ENCODE results near the gene PDE9A.
"Not testable (repeated sequence)": the region's sequence is repeated elsewhere in the genome, so short reads cannot be mapped to it uniquely, and the experiment has no call there.

The PDE9A gene

DNA sequence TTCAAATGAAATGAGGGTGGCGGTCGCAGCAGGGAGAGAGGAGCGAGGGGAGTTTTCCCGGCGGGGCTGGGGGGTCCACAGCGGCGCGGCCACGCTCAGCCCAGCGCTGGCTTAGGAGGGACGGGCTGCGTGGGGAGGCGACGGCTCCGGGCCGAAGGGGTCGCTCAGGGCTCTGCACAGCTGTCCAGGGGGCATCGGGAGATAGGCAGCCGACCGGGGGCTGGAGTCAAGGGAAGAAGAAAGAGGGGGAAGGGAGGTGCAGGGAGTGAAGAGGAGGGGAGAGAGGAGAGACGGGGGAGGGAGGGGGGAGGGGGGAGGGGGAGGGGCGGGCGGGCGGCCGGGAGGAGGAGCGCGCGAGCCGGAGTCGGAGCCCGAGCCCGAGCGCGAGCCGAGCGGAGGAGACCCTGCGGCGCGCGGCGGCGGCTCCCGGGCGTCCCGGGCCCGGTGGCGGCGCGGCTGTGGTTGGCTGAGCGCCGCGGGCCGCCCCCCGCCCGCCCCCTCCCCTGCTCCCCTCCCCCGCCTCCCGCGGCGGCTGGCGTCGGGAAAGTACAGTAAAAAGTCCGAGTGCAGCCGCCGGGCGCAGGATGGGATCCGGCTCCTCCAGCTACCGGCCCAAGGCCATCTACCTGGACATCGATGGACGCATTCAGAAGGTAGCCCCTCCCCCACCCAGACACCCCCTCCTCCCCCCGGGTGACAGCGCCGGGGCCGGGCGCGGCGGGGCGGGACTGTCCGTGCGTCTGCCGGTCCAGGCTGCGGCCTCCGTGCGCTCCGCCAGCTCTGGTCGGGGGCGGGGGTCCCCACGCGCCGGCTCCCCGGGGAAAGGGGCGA is at the start of gene PDE9A:
PDE9A (plus strand) TSS at position 391 of the 831 bp plus-strand sequence; CDS start at position 585, 194 bp downstream.
- no peak for DNase-seq

DNA sequence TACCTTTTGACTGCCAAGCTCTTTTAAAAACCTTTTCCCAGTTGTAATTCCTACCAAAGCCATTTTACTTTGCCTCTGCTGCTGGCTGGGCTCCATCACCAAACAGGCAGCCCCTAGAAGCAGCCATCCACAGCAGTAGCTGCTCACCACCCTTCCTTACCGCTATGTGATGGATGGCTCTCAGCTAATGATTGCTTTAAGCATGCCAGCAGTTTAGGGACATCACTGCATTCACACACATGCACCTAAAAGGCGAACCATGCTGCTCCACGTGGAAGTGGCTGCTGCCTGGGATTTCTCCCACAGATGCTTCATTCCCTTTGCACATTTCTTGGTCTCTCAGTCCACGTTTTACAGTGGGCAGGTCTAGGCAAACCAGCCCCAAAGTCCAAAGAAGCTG is 46.3 kb upstream of the PDE9A start:
- no peak for DNase-seq

DNA sequence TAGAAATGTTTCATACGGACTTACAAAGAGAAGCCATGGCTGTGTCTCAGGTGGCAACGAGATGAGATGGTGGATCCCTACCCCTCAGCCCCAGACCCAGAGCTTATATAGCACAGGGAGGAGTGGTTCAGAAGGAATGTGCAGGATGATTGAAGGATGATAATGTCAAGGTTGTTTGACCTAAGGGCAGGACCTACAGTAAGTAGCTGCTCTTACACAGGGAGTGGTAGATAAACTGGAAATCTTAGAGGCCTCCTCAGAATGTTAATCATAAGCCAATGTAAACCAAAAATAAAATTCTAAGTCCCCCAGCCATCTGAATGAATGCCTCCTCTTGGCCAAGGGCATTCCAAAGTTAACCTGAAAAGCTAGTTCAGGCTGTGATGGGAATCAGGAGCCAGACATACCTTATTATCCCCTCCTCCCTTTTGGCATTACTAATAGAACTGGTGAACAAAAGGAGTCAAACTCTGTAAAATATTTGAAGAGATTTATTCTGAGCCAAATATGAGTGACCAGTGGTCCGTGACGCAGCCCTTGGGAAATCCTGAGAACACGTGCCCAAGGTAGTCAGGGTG is 45.8 kb upstream of the PDE9A start:
- no peak for DNase-seq

DNA sequence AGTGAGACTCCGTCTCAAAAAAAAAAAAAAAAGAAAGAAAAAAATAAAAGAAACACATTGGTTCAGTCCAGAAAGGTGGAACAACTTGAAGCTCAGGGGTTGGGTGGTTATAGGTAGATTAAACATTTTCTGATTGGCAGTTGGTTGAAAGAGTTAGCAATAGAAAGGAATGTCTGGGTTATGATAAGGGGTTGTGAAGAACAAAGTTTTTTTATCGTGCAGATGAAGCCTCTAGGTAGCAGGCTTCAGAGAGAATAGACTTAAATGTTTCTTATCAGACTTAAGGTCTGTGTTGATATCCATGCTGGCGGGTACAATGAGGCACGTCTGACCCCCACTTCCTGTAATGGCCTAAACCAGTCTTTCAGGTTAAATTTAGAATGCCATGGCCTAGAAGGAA is 45.0 kb upstream of the PDE9A start:
- no peak for DNase-seq

DNA sequence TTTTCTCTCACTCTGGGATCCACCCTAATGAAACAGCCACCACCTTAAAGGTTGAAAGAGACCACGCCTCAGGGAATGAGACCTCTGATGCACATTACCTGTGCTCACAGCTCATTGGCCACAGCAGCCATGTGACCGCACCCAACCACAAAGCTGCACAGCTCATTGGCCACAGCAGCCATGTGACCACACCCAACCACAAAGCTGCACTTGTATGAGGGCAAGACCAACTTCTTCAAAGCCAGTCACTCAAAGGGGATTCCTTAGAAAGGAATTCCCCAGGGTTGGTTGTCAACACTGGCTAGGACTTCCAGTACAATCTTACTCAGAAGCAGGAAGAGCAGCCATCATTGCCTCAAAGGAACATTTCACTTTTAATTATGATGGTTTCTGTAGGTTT is 43.6 kb upstream of the PDE9A start:
- DNase-seq, result no peak

DNA sequence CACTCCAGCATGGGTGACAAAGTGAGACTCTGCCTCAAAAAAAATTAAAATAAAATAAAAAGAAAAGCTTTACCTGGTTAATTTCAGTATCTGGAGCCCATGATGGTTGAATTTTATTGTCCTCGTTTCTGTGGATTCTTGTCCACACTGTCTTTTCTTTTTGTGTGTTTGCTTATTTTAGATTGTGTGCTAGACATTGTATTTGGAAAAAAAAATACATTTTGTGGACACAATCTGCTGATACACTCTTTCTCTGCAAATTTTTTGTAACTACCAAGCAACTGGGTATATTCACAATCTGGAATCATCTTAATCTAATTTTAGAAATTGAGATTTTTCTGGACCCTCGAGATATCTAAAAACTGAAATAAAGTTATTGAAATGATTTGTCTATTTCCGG is 41.6 kb upstream of the PDE9A start:
- no peak for DNase-seq

DNA sequence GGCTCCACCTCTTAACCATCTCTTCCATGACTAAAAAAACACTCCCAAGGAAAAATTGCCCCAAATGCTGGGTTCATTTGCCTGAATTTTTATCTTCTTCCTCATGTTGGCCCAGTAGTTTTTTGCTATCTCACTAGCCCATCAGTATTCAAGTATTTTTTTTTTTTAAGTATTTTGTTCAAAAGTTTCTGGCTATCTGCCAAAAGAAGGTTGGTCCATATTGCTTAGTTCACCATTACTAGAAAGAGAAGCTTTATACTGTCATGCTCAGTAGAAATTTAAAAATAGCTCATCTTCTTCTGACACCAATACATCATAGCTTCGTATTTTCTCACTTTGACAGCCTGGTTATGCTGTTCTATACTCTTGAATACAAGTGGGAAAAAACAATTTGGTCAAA is 41.0 kb upstream of the PDE9A start:
- DNase-seq, result no peak

DNA sequence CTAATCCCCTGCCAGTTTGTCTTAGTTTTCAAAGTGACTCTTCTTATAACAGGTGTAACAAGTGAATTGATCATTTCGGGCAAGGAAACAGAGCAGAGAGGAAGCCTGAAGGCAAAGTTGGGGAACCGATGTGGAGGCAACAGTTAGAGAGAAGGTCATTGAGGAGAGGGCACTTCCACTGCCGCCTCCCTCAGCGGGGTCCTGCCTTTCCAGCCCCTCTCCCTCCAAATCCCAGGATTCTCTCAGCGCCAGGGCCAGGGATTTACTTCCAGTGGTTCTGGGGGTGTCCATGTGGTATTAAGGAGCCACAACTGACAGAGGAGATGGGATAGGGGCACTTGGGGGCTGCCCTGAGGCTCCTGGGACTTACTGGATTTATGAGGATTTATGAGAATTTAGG is 39.7 kb upstream of the PDE9A start:
- no peak for DNase-seq

DNA sequence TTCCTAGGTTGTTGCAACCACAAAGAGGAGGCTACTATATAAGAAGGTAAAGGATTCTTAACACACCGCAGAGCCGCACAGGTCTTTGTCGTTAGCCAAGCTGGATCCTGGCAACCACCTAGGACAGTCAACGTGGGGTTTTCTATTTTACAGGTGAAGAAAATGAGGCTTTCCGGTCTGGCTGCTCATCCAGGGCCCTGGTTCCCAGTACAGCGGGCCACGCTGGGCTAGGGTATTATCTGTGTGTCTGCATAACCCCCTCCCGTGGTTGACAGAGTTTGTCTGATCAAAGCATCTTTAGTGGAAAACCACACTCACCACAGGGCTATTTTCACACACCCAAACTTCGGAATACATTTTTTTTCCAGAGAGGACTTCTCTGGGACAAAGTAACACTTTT is 39.0 kb upstream of the PDE9A start:
- DNase-seq, result no peak

DNA sequence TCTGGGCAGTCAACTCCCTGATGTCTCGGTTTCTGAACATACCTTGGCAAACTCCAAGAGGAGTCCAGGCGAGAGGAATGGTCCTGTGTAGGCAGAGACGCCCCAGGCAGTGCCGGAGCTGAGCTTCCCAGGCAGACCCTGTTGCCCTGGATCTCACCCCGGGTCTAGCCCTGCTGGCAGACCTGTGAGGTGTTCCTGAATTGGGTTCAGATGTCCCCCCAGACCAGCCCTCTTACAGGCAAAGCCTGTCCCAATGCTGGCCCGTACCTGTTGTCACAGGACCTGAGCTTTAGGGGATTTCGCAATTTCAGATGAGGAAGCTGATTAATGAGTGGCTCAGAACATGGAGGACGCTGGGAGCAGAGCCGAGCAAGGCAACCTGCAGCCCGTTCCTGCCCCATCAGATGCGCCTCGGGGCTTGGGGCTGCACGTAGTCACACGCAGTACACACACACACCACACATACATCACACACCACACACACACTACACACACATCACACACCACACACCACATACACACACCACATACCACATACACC is 38.5 kb upstream of the PDE9A start:
- DNase-seq, result peak; percentile 53

DNA sequence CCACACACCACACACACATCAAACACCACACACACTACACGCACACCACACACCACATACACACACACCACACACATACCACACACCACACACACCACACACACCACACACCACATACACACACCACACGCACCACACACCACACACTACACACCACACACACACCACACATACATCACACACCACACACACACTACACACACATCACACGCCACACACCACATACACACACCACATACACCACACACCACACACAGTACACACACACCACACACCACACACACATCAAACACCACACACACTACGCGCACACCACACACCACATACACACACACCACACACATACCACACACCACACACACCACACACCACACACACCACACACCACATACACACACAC is 38.0 kb upstream of the PDE9A start:
- DNase-seq, result not testable (repeated sequence)

DNA sequence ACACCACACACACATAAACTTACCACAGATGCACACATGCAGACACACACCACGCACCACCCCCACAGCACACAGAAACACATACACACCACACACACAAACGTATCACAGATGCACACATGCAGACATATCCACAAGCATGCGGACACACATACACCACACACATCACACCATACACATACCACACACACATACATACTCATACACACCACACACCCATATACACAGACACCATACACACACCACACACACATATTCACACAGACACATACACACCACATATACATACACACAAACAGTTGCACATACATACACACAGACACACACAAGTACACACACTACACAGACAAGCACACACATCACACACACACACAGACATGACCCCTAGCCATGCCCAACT is 37.5 kb upstream of the PDE9A start:
- DNase-seq, result no peak

DNA sequence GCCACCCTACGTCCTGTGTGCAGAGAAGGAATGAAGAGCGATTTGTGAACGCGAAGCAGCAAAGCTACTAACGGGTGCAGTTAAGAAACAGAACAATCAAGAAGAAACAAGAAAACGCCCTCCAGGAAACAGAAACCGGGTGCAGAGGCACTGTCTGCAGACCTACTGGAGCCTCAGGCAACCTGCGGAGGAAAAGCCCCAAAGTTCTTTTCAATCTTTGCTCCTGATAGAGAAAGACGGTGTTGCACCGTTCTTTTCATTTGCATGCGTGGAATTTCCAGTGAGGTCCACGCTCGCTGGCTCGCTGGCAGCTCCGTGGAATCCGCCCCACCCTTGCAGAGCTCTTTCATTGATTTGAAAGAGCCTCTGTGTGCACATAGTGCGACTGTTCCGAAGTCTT is 37.0 kb upstream of the PDE9A start:
- DNase-seq, result no peak

DNA sequence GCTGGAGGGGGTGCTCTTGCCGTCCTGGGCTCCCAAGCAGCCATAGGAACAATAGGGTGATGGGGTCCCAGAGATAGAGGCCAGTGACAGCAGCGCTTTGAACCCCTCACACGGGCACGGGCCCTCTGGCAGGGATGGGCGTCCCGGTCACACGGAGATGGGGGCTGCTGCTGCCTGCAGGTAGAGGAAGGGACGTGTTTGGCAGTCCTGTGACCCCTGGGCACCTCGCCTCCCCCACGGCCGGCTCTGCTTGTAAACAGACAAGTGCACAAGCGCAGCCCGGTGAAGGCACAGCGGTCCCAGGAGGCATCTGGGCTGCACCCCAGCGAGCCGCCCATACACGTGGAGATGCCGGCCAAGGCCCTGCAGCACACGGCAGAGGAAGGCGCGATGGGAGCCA is 36.5 kb upstream of the PDE9A start:
- DNase-seq, result no peak

DNA sequence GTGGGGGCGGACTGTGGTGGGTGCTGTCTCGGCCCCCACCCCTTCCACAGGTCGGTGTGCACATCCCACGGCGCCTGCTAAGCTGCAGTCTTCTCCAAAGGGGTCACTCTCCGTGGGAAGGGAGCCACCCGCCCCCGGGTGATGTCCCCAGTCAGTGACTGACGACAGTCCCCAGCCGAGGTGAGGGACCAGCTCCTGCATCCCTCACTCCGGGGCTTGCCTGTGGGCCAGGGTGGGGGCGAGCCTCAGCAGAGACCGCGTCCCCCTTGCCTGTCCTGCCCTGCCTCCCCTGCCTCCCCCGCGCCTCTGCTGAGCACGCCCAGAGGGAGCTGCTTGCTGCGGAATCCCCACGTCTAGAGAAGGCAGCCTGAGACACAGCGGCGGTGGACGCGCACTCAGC is 35.9 kb upstream of the PDE9A start:
- no peak for DNase-seq

DNA sequence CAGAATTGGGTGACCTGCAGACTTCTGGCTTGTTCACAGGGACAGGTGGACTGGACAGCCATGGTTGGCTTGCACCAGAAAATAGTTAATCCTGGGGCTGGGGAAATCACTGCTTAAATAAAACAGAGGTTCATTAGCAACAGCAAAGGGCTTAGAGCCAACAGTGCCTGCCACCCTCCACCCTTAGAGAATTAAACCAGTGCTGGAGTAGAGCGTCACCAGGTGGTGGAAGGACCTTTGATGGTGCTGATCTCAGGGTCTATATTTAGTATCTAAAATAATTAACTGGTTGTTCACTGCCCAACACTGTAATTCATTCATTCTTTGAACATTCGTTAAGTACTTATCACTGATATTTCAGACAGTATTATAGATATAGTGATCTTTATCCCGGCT is 34.7 kb upstream of the PDE9A start:
- no peak for DNase-seq

DNA sequence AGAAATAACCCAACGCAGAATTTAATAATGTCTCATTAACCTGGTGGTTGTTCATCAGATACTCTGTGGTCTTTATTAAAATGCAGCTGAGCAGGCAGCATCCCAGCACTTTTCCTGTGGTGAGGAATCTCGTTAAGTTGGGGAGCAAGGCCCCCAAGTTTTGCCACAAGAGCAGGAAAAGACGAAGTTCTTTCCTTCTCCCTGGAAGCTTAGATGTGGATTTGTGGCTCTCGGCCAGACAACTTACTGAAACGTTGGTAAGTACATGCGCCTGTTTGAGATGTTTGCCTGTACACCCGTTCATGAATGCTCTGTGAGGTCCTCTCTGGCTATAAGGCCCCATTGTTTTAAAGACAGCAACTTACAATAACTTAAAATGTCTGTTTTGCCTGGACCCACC is 34.3 kb upstream of the PDE9A start:
- DNase-seq, result no peak

DNA sequence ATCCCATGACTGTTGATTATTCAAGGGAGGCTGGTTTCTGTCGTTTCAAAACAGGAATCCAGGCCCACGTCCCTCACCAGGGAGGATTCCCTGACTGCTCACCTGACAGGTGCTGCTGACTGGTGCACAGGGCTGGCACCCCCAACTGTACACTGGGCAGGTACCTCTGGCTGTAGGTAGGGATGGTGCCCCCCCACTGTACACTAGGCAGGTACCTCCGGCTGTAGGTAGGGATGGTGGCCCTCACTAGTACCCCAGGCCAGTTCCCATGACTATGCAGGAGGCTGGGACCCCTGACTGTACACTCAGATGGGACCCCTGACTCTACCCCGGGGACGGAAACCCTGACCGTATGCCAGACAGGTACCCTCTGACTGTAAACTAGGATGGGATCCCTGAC is 33.6 kb upstream of the PDE9A start:
- DNase-seq, result no peak

DNA sequence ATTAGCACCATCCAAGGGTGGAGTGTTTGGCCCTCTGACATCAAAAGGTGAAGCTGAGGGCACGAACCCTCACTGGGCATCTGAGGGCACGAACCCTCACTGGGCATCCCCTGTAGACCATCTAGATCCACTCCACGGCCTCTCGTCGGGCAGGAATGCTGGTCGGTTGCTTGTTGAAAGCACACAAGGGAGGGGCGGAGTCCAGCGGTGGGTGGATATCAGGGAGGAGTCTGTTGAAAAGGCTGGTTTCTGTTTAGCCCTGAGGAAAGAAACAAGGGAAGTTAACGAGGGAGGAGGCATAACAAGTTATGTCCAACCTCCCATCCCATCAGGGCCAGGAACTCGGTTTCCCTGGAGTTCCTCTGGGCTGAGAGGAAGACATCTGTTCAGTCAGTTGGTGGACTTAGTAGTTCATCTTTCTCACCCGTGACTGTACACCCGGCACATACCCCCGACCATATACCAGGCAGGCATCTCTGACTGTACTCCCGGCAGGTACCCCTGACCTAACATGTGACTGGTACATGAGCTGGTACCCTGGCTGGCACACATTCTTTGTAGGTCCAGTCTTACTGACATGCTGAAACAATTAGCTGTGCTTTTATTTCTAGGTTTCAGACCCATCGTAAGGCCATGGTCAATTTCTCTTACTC is 32.1 kb upstream of the PDE9A start:
- no peak for DNase-seq

DNA sequence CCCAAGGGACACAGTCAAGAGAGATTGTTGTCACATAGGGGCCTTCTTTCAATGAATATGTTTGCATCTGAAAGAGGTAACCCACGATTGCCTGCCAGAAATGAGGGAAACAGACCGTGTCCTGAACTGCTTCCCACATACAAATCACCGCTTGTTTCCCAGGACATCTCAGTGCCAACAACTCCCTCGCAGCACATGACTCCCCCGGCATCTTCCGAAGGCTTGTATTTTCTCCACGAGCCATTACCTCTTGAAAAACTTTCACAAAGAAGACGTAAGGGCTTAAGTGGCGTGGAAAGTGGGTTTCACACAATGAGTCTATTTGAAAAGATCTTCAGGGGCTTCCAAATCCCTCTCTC is 31.6 kb upstream of the PDE9A start:
- DNase-seq, result no peak

DNA sequence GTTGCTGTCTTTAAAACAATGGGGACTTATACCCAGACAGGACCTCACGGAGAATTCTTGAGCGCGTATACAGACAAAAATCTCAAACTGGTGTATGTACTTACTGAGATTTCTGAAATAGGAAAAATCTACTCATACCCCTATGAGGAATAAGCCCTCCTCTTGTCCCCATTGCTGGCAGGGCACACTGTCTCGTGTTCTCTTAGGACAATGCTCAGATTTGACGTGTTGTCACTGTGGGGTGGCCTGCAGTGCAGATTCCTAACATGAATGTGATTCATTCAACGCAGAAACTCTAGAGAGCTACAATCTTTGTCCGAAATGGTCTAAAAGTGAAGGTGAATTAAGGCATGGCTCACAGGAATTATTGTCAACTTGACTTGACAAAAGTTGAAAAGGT is 31.1 kb upstream of the PDE9A start:
- DNase-seq, result no peak

DNA sequence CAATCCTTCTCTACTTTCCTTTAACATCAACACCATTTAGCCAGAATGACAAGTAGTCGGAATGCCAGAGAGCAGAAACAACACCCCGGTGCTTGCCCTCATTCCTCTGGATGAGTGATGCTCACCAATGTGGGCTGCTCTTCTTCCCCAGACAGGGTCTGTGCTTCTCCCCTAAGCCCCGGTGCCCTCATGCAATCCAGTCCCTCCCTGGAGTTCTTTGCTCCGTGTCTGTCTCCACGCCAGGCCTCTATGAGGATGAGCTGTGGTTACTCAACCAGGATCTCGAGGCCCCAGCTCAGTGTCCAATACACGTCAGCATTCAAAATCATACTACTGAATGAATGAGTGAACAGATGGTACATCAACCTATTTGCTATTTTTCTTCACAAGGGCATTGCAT is 29.7 kb upstream of the PDE9A start:
- DNase-seq, result no peak

DNA sequence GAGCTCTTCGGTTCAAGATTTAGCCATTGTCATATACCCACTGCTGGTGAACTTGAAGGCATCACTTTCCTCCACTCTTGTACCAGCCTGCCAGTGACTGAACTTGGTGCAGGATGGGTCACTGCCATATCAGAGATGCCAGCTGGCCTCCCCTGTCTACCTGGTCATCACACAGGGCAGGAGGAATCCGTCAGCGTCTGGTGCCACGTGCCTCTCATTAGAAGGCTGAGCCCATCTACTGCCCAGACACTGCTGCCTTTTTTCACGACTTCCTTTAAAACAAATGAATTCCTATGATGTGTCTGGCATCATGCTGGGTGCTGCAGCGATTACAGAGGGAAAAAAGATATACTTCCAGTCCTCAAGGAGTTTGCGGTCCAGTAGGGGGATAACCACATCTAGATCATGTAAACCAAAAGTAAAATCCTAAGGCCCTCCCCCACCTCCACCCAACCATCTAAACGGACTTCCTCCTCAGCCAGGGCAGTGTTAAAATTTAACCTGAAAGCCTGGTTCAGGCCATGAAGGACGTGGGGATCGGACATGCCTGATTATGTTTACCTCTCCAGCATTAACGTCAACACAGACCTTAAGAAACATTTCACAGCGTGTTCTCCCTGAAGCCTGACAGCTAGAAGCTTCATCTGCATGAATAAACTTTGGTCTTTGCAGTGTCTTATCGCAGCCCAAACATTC is 29.2 kb upstream of the PDE9A start:
- no peak for DNase-seq

DNA sequence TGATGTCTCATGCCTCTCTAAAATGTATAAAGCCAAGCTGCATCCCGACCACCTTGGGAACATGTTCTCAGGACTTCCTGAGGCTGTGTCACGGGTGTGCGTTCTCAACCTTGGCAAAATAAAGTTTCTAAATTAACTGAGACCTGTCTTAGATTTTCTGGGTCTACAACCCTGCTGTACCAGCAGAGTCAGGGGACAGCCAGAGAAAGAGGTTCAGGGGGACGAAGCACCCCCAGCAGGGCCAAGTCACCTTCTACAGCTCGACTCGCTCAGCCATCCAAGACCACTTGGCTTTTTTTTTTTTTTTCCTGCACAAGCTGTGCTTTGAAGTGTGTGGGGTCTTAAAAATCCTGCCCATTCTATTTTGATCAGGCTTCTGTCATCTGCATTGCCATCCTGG is 28.5 kb upstream of the PDE9A start:
- no peak for DNase-seq

Data from MV-4-11 (cell line).